ELF-1 (cell line): ENCODE data around the gene GALNT10.

Experiments
- DNase-seq: peaks from one replicate; pipeline ENCODE4 v3.0.0-alpha.2; 2016; ENCODE audit warnings: low read depth, low spot score

Gene GALNT10

GRCh38 chr5:154234551-154234950 is 44.0 kb downstream of the GALNT10 start:
- DNase-seq = no peak

GRCh38 chr5:154236011-154236410 is 45.5 kb downstream of the GALNT10 start:
- no peak for DNase-seq

- no peak for DNase-seq
Measured at GRCh38 chr5:154236536-154237375, 46.2 kb downstream of the GALNT10 start.

- DNase-seq = no peak
Measured at GRCh38 chr5:154237376-154237743, 46.8 kb downstream of the GALNT10 start.

- DNase-seq = no peak
Measured at GRCh38 chr5:154237946-154238345, 47.4 kb downstream of the GALNT10 start.

- DNase-seq = peak; percentile 30
Measured at GRCh38 chr5:154238776-154239481, 48.4 kb downstream of the GALNT10 start.

- DNase-seq = no peak
Measured at GRCh38 chr5:154240595-154240994, 50.1 kb downstream of the GALNT10 start.

- no peak for DNase-seq
Measured at GRCh38 chr5:154241021-154241420, 50.5 kb downstream of the GALNT10 start.

- no peak for DNase-seq
Measured at GRCh38 chr5:154242442-154242841, 51.9 kb downstream of the GALNT10 start.

- DNase-seq = no peak
Measured at GRCh38 chr5:154242964-154243376, 52.4 kb downstream of the GALNT10 start.

GRCh38 chr5:154243736-154244135 is 53.2 kb downstream of the GALNT10 start:
- DNase-seq = peak; percentile 47

- DNase-seq = no peak
Measured at GRCh38 chr5:154244476-154244875, 53.9 kb downstream of the GALNT10 start.

GRCh38 chr5:154248691-154249090 is 58.2 kb downstream of the GALNT10 start:
- DNase-seq = no peak

GRCh38 chr5:154249826-154250225 is 59.3 kb downstream of the GALNT10 start:
- no peak for DNase-seq

GRCh38 chr5:154251529-154251928 is 61.0 kb downstream of the GALNT10 start:
- DNase-seq = no peak

- DNase-seq = no peak
Measured at GRCh38 chr5:154253807-154254206, 63.3 kb downstream of the GALNT10 start.

- DNase-seq = peak; percentile 45
Measured at GRCh38 chr5:154254896-154255295, 64.4 kb downstream of the GALNT10 start.

- no peak for DNase-seq
Measured at GRCh38 chr5:154257046-154257445, 66.5 kb downstream of the GALNT10 start.

- DNase-seq = no peak
Measured at GRCh38 chr5:154258531-154259217, 68.1 kb downstream of the GALNT10 start.

GRCh38 chr5:154260224-154260927 is 69.8 kb downstream of the GALNT10 start:
- peak; percentile 43 for DNase-seq

- no peak for DNase-seq
Measured at GRCh38 chr5:154262342-154262741, 71.8 kb downstream of the GALNT10 start.
